Measurements from ENCODE around the gene TTC38.
A peak's percentile ranks its signal among the peaks of the same experiment; 100 is the strongest.

TTC38 gene

GRCh38 chr22:46295277-46295971 is 27.6 kb downstream of the TTC38 start:
- whole genome bisulfite sequencing (ENCODE audit: insufficient coverage, insufficient read length) = no CpG with 5 or more reads among the region's 4 CpGs
- H3K9me3 ChIP-seq (ENCODE audit: control insufficient read depth, insufficient read depth, low read length) = no peaks in the 10 kb centered on the region
- H3K4me1 ChIP-seq (ENCODE audit: control insufficient read depth, insufficient read depth, low read length) = no peaks in the 10 kb centered on the region
- no peak overlapping the region for H3K4me3 ChIP-seq (ENCODE audit: low read length)
- DNase-seq (ENCODE audit: low read depth, low spot score) = no peak
- H3K36me3 ChIP-seq (ENCODE audit: control insufficient read depth, insufficient read depth, low read length) = peaks cover 11% of the 10 kb centered on the region
- no peaks in the 10 kb centered on the region for H3K27me3 ChIP-seq (ENCODE audit: control insufficient read depth, insufficient read depth, low read length)
- no peak overlapping the region for H3K27ac ChIP-seq (ENCODE audit: low read length)

GRCh38 chr22:46296257-46297150 is 28.7 kb downstream of the TTC38 start, which contains the start of gene GTSE1:
Gene GTSE1 (plus strand): TSS chr22:46296870. CDS start chr22:46297401, 531 bp downstream.
- WGBS (ENCODE audit: insufficient coverage, insufficient read length) = no CpG with 5 or more reads among the region's 76 CpGs
- Histone ChIP-seq H3K36me3 (ENCODE audit: control insufficient read depth, insufficient read depth, low read length) (peaks cover 17% of the 10 kb centered on the region), H3K4me1 (ENCODE audit: control insufficient read depth, insufficient read depth, low read length) (no peaks in the 10 kb centered on the region), H3K9me3 (ENCODE audit: control insufficient read depth, insufficient read depth, low read length) (no peaks in the 10 kb centered on the region), H3K4me3 (ENCODE audit: low read length) (peak within 1 kb of the TSS; percentile 67), H3K27me3 (ENCODE audit: control insufficient read depth, insufficient read depth, low read length) (no peaks in the 10 kb centered on the region), H3K27ac (ENCODE audit: low read length) (no peak within 1 kb of the TSS)
- DNase-seq (ENCODE audit: low read depth, low spot score) = peak; percentile 97

- Histone ChIP-seq H3K27ac (ENCODE audit: low read length) (no peak overlapping the region), H3K27me3 (ENCODE audit: control insufficient read depth, insufficient read depth, low read length) (no peaks in the 10 kb centered on the region), H3K9me3 (ENCODE audit: control insufficient read depth, insufficient read depth, low read length) (no peaks in the 10 kb centered on the region), H3K4me3 (ENCODE audit: low read length) (peak overlapping the region; percentile 67), H3K4me1 (ENCODE audit: control insufficient read depth, insufficient read depth, low read length) (no peaks in the 10 kb centered on the region), H3K36me3 (ENCODE audit: control insufficient read depth, insufficient read depth, low read length) (peaks cover 17% of the 10 kb centered on the region)
- no CpG with 5 or more reads among the region's 32 CpGs for WGBS (ENCODE audit: insufficient coverage, insufficient read length)
- no peak for DNase-seq (ENCODE audit: low read depth, low spot score)
Measured at GRCh38 chr22:46297151-46297812, 29.5 kb downstream of the TTC38 start.

- H3K27ac ChIP-seq (ENCODE audit: low read length) = no peak overlapping the region
- H3K9me3 ChIP-seq (ENCODE audit: control insufficient read depth, insufficient read depth, low read length) = no peaks in the 10 kb centered on the region
- no peaks in the 10 kb centered on the region for H3K4me1 ChIP-seq (ENCODE audit: control insufficient read depth, insufficient read depth, low read length)
- H3K36me3 ChIP-seq (ENCODE audit: control insufficient read depth, insufficient read depth, low read length) = peaks cover 13% of the 10 kb centered on the region
- no CpG with 5 or more reads among the region's 13 CpGs for WGBS (ENCODE audit: insufficient coverage, insufficient read length)
- H3K27me3 ChIP-seq (ENCODE audit: control insufficient read depth, insufficient read depth, low read length) = no peaks in the 10 kb centered on the region
- no peak for DNase-seq (ENCODE audit: low read depth, low spot score)
- H3K4me3 ChIP-seq (ENCODE audit: low read length) = no peak overlapping the region
Measured at GRCh38 chr22:46299101-46299500, 31.3 kb downstream of the TTC38 start.

GRCh38 chr22:46300491-46300890 is 32.7 kb downstream of the TTC38 start:
- no peak for DNase-seq (ENCODE audit: low read depth, low spot score)
- Histone ChIP-seq H3K36me3 (ENCODE audit: control insufficient read depth, insufficient read depth, low read length) (peaks cover 13% of the 10 kb centered on the region), H3K4me3 (ENCODE audit: low read length) (no peak overlapping the region), H3K9me3 (ENCODE audit: control insufficient read depth, insufficient read depth, low read length) (no peaks in the 10 kb centered on the region), H3K27ac (ENCODE audit: low read length) (no peak overlapping the region), H3K4me1 (ENCODE audit: control insufficient read depth, insufficient read depth, low read length) (no peaks in the 10 kb centered on the region), H3K27me3 (ENCODE audit: control insufficient read depth, insufficient read depth, low read length) (no peaks in the 10 kb centered on the region)
- no CpG with 5 or more reads among the region's 7 CpGs for WGBS (ENCODE audit: insufficient coverage, insufficient read length)

- Histone ChIP-seq H3K27me3 (ENCODE audit: control insufficient read depth, insufficient read depth, low read length) (no peaks in the 10 kb centered on the region), H3K4me1 (ENCODE audit: control insufficient read depth, insufficient read depth, low read length) (no peaks in the 10 kb centered on the region), H3K9me3 (ENCODE audit: control insufficient read depth, insufficient read depth, low read length) (no peaks in the 10 kb centered on the region), H3K27ac (ENCODE audit: low read length) (no peak overlapping the region), H3K4me3 (ENCODE audit: low read length) (no peak overlapping the region), H3K36me3 (ENCODE audit: control insufficient read depth, insufficient read depth, low read length) (peaks cover 13% of the 10 kb centered on the region)
- WGBS (ENCODE audit: insufficient coverage, insufficient read length) = no CpG with 5 or more reads among the region's 7 CpGs
- DNase-seq (ENCODE audit: low read depth, low spot score) = no peak
Measured at GRCh38 chr22:46303347-46303965, 35.6 kb downstream of the TTC38 start.

- no peaks in the 10 kb centered on the region for H3K4me1 ChIP-seq (ENCODE audit: control insufficient read depth, insufficient read depth, low read length)
- no CpG with 5 or more reads among the region's 23 CpGs for WGBS (ENCODE audit: insufficient coverage, insufficient read length)
- no peak overlapping the region for H3K4me3 ChIP-seq (ENCODE audit: low read length)
- H3K27me3 ChIP-seq (ENCODE audit: control insufficient read depth, insufficient read depth, low read length) = no peaks in the 10 kb centered on the region
- peaks cover 14% of the 10 kb centered on the region for H3K36me3 ChIP-seq (ENCODE audit: control insufficient read depth, insufficient read depth, low read length)
- H3K27ac ChIP-seq (ENCODE audit: low read length) = no peak overlapping the region
- DNase-seq (ENCODE audit: low read depth, low spot score) = no peak
- no peaks in the 10 kb centered on the region for H3K9me3 ChIP-seq (ENCODE audit: control insufficient read depth, insufficient read depth, low read length)
Measured at GRCh38 chr22:46308283-46308988, 40.6 kb downstream of the TTC38 start.

- WGBS (ENCODE audit: insufficient coverage, insufficient read length) = no CpG with 5 or more reads among the region's 15 CpGs
- no peak overlapping the region for H3K4me3 ChIP-seq (ENCODE audit: low read length)
- H3K4me1 ChIP-seq (ENCODE audit: control insufficient read depth, insufficient read depth, low read length) = no peaks in the 10 kb centered on the region
- H3K27ac ChIP-seq (ENCODE audit: low read length) = no peak overlapping the region
- no peaks in the 10 kb centered on the region for H3K27me3 ChIP-seq (ENCODE audit: control insufficient read depth, insufficient read depth, low read length)
- H3K9me3 ChIP-seq (ENCODE audit: control insufficient read depth, insufficient read depth, low read length) = no peaks in the 10 kb centered on the region
- no peak for DNase-seq (ENCODE audit: low read depth, low spot score)
- H3K36me3 ChIP-seq (ENCODE audit: control insufficient read depth, insufficient read depth, low read length) = peaks cover 16% of the 10 kb centered on the region
Measured at GRCh38 chr22:46309526-46310085, 41.8 kb downstream of the TTC38 start.

GRCh38 chr22:46312056-46312455 is 44.2 kb downstream of the TTC38 start:
- Histone ChIP-seq H3K4me1 (ENCODE audit: control insufficient read depth, insufficient read depth, low read length) (no peaks in the 10 kb centered on the region), H3K36me3 (ENCODE audit: control insufficient read depth, insufficient read depth, low read length) (peaks cover 16% of the 10 kb centered on the region), H3K9me3 (ENCODE audit: control insufficient read depth, insufficient read depth, low read length) (no peaks in the 10 kb centered on the region), H3K27me3 (ENCODE audit: control insufficient read depth, insufficient read depth, low read length) (no peaks in the 10 kb centered on the region), H3K27ac (ENCODE audit: low read length) (no peak overlapping the region), H3K4me3 (ENCODE audit: low read length) (no peak overlapping the region)
- no peak for DNase-seq (ENCODE audit: low read depth, low spot score)
- WGBS (ENCODE audit: insufficient coverage, insufficient read length) = no CpG with 5 or more reads among the region's 8 CpGs

Data from iPS DF 6.9 (cell line).